ENCODE data around the gene CACNG5.

The CACNG5 gene

DNA sequence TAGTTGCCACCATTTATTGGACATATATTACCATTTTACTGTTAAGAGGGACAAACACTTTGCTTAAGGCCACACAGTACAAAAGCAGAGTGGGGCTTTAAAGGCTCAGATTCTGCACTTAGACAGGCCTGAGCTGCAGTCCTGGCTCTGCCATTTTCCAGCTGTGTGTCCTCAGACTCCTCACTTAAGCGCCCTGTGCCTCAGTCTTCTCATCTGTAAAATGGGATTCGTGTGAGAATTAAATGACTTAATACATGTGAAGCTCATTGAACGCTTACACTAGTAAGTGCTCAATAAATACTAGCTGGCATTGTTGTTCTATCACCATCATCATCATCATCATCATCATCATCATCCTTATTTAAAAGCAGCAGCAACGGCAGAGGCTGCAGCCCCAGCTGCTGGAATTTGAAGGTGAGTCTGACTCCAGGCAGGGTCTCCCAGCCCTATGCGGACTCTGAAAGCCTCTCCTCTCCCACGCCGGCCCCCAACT, 445 bp upstream of the CACNG5 start:
- no peaks in the 10 kb centered on the region for H3K9me3 ChIP-seq
- TF ChIP-seq, protein P1, sequence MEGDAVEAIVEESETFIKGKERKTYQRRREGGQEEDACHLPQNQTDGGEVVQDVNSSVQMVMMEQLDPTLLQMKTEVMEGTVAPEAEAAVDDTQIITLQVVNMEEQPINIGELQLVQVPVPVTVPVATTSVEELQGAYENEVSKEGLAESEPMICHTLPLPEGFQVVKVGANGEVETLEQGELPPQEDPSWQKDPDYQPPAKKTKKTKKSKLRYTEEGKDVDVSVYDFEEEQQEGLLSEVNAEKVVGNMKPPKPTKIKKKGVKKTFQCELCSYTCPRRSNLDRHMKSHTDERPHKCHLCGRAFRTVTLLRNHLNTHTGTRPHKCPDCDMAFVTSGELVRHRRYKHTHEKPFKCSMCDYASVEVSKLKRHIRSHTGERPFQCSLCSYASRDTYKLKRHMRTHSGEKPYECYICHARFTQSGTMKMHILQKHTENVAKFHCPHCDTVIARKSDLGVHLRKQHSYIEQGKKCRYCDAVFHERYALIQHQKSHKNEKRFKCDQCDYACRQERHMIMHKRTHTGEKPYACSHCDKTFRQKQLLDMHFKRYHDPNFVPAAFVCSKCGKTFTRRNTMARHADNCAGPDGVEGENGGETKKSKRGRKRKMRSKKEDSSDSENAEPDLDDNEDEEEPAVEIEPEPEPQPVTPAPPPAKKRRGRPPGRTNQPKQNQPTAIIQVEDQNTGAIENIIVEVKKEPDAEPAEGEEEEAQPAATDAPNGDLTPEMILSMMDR (IDR thresholded peaks at IDR 0.05; ENCODE audit: low read depth, low read length) = no peak
- no peak for DNase-seq
- no peaks in the 10 kb centered on the region for H3K27me3 ChIP-seq
- H3K36me3 ChIP-seq = no peaks in the 10 kb centered on the region
- H3K4me3 ChIP-seq (ENCODE audit: low read depth, low read length) = peak overlapping the region; percentile 50
- H3K4me1 ChIP-seq = peaks cover 12% of the 10 kb centered on the region; the same call in 1 of the 2 replicates

DNA sequence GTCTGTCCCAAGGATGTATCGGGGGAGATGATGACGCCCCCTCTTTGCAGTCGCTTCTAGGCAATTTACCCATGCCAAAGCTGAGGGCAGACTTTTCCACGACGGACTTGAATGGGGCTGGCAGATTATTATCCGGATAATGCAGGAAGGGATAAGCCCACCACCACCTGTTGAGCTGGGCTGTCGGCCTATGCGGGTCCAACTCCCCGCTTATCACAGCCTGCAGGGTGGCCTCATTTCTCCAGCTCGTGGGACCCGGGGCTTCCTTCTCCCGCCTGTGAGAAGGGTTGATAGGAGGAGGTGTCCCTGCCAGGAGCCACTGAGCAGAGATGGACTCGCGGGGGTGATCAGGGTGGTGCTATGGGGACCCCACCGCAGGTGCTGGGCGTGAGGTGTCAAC, 559 bp downstream of the CACNG5 start:
- Histone ChIP-seq H3K27me3 (no peaks in the 10 kb centered on the region), H3K4me1 (0 out of 2 replicates have a peak, but pooled peaks cover 5% of the 10 kb centered on the region), H3K4me3 (ENCODE audit: low read depth, low read length) (peak overlapping the region; percentile 57), H3K36me3 (no peaks in the 10 kb centered on the region), H3K9me3 (no peaks in the 10 kb centered on the region)
- no peak for DNase-seq
- TF ChIP-seq, protein P1 (IDR thresholded peaks at IDR 0.05; ENCODE audit: low read depth, low read length) = no peak

DNA sequence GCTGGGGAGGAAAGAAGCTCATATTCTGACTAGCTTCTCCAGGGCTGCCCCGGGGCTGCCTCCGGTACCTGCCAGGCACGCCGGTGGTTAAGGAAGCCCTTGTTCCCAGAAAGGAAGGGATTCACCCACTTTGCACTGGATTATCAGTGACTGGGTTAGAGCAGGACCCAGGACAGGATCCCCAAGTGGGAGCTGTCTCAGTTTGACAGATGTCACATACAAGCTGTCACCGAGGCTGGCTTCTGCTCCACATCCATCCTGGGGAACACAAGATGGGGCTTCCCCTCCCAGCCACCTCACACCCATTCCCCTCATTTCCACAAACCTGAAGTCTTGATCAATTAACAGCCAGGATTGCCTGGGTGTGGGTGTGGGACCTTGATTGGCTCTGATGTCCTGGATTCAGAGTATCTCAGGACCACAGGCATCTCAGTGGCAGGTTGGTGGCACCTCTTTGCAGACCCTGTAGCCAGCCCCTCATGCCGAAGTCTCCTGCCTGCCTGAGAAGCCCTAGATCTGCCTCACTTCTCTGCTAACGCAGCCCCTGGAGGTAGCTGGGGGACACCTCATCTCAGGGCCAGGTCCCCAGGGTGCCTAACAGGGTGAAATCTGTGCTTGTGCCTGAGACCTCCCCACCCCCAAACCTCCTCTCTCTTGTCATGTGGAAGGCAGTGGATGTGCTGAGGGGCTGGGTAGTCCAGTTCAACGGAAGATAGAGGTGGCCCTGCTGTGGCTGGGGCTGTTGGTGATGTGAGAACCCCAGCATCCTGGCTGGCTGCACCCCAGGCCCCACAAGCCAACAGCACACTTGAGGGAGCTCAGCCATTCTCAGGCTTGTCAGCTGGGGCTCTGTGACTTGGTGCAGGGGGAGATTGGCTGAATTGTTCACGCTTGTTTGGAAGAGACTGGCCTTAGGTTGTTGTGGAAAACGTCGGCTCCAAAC, 1.4 kb downstream of the CACNG5 start:
- Histone ChIP-seq H3K36me3 (no peaks in the 10 kb centered on the region), H3K4me1 (0 out of 2 replicates have a peak, but pooled peaks cover 5% of the 10 kb centered on the region), H3K4me3 (ENCODE audit: low read depth, low read length) (no peak overlapping the region), H3K27me3 (no peaks in the 10 kb centered on the region), H3K9me3 (no peaks in the 10 kb centered on the region)
- no peak for DNase-seq
- TF ChIP-seq, protein P1 (IDR thresholded peaks at IDR 0.05; ENCODE audit: low read depth, low read length) = no peak

DNA sequence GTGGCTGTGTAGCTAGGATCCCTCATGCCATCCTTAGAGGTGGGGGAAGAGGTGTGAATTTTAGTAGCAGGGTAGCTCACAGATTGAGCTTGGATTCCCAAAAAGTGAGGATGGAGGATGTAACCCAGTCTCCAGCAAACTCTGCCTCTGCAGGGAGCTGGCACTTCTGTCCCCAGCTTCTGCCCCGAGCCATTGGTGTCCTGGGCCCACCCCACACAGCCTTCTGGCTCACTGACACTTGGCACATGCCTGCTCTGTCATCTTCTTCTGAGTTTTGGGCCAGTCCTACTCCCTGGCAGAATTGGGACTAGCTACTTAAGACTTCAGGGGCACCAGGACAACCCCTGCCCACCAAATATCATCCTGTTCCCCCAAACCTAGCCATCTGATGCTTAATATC, 2.3 kb downstream of the CACNG5 start:
- TF ChIP-seq, protein P1 (IDR thresholded peaks at IDR 0.05; ENCODE audit: low read depth, low read length) = no peak
- DNase-seq = no peak
- Histone ChIP-seq H3K4me1 (no peaks in the 10 kb centered on the region), H3K27me3 (no peaks in the 10 kb centered on the region), H3K4me3 (ENCODE audit: low read depth, low read length) (no peak overlapping the region), H3K36me3 (no peaks in the 10 kb centered on the region), H3K9me3 (no peaks in the 10 kb centered on the region)

DNA sequence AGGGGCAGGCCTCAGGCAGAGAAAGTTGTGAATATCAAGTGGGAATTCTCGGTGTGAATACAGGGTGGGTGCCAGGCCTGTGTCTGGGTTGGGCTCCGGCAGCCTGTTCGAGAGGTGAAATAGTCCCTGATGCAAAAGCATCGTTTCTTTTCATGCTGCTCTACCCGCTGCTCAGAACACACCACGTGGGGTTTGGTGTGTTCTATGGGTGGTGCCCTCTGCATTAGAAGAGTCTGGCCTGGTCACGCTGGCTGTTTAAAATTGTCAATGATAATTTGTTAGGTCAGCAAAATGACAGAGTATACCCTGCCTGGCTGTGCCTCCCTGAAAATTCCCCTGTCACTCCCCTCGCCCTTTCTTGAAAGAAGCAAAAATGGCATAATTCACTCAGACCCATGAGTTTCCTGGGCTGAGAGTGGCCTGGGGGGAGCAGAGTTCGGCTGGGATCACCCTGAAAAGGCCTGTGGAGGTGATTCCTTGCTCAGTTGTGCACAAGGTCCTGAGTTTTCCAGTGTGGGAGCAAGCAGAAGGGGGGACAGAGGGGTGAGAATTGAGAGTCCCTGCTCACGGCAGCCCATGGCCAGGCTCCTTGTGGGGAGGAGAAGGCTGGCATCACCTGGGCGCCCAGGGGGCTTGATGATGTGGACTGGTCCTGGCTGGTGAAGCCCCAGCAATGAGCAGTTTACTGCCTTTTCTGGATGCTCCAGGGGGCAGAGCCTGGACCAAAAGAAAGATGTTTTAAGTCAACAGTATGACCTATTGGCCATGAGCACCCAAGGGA, 3.2 kb downstream of the CACNG5 start:
- H3K27me3 ChIP-seq = no peaks in the 10 kb centered on the region
- H3K36me3 ChIP-seq = no peaks in the 10 kb centered on the region
- H3K4me3 ChIP-seq (ENCODE audit: low read depth, low read length) = no peak overlapping the region
- no peaks in the 10 kb centered on the region for H3K4me1 ChIP-seq
- TF ChIP-seq, protein P1 (IDR thresholded peaks at IDR 0.05; ENCODE audit: low read depth, low read length) = no peak
- DNase-seq = no peak
- H3K9me3 ChIP-seq = no peaks in the 10 kb centered on the region
